ENCODE measurements around the gene RFX1.
"Not testable (repeated sequence)": the region's sequence is repeated elsewhere in the genome, so short reads cannot be mapped to it uniquely, and the experiment has no call there.

RFX1 gene

DNA sequence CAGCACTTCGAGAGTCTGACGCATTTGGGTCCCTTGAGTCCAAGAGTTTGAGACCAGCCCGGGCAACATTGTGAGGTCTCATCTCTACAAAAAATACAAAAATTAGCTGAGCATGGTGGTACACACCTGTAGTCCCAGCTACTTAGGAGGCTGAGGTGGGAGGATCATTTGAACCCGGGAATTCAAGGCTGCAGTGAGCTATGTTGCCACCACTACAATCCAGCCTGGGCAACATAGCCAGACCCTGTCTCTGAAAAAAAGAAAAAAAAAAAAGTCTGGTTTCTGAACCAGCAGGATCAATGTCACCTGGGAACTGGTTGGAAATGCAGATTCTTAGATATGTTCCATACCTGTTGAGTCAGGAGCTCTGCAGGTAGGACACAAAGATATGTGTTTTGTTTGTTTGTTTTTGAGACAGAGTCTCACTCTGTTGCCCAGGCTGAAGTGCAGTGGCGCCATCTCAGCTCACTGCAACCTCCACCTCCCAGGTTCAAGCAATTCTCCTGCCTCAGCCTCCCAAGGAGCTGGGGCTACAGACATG, 20.6 kb upstream of the RFX1 start:
- not testable (repeated sequence) for DNase-seq (ENCODE audit: low read depth)

GRCh38 chr19:14023404-14024235, 17.5 kb upstream of the RFX1 start:
- DNase-seq (ENCODE audit: low read depth) = no peak

DNA sequence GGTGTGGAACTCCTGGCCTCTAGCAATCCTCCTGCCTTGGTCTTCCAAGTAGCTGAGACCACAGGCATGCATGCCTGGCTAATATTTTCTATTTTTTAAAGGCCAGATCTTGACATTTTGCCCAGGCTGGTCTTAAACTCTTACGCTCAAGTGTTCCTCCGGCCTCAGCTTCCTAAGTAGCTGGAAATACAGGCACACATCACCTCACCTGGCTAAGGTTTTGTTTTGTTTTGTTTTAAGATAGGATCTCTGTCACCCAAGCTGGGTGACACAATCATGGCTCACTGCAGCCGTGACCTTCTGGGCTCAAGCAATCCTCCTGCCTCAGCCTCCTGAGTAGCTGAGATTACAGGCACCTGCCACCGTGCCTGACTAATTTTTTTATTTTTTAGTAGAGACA, 16.3 kb upstream of the RFX1 start:
- DNase-seq (ENCODE audit: low read depth) = no peak

DNA sequence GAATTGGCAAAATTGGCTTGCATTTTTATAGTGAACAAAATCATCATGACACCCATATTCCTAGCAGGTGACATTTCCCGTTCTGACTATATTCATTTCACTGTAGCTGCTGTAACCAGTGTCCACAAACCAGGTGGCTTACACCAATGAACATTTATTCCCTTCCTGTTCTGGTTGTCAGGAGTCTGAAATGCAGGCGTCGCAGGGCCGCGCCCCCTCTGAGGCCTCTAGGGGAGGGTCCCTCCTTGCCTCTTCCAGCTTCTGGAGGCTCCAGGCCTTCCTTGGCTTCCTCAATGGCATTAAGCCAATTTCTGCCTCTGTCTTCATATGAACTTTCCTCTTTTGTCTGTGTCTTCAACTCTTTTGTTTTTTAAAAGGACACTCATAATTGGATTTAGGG, 15.4 kb upstream of the RFX1 start:
- no peak for DNase-seq (ENCODE audit: low read depth)

GRCh38 chr19:14019739-14020138, 13.6 kb upstream of the RFX1 start:
- not testable (repeated sequence) for DNase-seq (ENCODE audit: low read depth)

DNA sequence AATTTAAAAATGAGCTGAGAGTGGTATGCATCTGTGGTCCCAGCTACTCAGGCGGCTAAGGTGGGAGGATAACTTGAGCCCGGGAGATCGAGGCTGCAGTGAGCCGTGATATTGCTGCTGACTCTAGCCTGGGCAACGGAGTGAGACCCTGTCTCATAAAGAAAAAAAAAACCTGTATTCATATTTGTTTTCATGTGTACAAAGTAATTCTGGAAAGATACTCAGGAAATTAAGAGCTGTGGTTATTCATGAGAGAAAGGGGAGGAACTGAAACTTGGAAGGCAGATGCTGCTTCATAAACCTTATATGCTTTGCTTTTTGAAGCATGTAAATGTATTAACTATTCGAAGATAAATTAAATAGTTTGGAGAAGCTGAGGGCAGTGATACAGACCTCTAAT, 13.0 kb upstream of the RFX1 start:
- DNase-seq (ENCODE audit: low read depth) = no peak

DNA sequence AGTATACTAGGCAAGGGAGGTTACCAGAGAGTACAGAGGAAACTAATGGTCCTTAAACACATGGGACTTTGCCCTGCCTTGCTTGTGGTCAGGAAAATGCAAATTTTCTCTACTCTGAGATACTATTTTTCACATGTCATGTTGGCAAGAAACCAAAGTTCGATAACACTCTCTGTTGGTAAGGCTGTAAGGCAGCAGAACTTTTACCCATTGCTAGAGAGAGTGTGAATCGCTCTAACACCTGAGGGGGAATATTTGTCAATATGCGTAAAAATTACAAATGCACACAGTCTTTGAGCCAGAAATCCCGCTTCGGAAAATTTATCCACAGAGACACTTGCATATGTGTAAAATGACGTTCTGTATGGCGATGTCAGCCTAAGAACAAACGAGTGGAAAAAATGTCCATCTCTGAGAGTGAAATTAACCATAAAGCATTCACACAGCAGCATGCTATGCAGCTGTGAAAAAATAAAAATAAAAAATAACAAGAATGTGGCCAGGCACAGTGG, 9.5 kb upstream of the RFX1 start:
- no peak for DNase-seq (ENCODE audit: low read depth)

DNA sequence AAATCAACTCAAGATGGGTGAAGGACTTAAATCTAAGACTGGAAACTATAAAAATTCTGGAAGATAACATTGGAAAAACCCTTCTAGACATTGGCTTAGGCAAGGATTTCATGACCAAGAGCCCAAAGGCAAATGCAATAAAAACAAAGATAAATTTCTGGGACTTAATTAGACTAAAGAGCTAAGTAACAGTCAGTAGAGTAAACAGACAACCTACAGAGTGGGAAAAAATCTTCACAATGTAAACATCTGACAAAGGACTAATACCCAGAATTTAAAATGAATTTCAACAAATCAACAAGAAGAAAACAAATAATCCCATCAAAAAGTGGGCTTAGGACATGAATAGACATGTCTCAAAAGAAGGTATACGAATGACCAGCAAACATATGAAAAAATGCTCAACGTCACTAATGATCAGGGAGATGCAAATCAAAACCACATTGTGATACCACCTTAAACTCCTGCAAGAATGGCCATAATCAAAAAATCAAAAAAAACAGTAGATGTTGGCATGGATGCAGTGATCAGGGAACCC, 6.3 kb upstream of the RFX1 start:
- no peak for DNase-seq (ENCODE audit: low read depth)

DNA sequence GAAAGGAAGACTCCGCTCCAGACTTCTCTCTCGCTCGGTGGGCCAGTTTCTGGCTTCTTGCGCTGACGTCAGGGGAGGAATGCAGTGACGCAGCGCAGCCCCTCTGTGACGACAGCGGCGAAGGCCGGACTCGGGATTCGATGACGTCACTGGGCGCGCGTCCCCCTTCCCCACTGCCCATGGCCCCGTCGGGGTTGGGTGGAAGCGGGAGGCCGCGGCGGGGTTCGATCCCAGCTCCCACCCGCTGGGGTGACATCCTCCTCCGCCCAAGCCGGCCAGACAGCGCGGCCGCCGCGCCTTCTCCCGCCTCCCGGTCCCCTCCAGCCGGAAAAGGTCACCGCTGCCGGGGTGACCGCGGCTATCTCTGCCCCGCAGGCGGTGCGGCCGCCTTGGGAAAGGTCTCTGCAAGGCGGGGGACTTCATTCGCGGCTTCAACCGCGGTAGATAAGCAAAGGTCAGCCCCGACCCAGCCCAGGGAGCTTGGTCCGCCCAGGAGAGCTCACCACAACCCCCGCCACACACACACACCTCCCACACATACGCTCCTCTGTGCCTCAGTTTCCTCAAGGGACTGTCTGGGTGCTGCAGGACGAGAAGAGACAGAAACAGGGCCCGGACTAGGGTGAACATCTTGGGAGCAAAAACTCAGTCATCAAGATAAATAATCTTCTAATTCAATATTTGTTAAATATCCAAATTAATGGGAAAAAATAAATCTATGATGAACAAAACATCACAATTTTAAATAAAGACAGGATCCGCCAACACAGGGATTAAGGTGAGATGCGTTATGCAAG, 844 bp upstream of the RFX1 start:
- DNase-seq (ENCODE audit: low read depth) = no peak

DNA sequence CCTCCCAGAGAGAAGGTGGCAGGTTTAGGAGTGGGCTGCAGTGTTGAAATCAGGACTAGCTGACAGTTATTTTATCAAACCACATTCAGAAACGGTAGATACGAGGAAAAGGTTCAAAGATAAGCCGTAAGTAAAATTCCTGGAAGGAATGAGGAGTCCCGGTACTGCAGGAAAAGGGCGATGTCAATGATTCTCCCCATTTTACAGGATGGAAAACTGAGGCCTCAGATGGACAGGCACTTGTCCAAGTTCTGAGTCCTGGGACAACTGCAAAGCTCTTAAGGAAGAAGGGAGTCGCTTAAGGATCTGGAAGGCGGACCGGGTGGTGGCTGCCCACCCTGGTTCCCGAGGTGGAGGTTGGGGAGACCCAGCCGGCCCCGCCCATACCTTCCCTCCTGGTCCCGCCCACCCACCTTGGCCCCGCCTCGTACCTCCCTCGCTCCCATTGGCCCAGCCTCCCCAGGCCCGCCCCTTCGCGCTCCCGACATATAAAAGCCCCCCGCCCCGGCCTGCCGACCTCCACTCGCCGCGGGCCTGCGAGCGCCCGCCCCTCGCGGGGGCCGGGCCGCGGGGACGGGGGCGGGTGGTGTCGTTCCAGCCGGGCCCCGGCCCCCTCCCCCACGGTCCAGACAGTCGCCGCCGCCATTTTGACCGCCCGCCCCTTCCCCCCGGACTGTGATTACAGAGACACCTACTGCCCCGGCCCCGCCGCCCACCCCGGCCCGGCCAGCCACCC, 603 bp downstream of the RFX1 start:
- DNase-seq (ENCODE audit: low read depth) = peak; percentile 79

DNA sequence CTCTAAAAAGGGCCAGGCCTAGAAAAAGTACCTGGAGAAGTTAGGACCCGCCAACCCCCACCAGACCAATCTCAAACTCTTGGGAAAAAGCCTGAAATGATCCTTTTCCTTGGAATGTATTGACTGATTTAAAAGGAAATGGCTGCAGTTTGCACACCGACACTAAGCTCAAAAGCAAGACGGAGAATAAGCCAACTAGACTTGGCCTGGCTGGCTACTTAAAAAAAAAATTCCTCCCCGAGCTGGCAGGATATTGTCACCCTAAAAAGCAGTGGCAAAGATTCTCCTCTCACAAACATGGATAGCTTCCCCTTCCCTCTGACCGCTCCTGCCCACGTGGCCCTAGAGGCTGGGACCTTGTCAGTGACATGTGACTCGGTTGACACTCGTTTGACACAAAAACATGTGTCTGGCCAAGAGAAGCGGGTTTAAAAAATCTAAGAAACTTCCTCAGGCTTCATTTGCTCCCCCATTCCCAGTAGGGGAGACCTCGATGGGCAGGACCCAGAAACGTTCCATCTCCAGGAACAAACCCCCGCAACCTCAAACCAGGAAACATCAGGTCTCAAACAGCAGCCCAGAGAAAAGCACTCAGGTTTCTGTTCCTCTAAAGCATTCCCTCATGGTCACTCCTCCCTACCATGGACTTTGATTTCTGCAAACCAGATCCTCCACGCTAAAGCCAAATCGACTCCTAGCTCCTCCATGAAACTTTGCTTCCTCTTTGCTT, 1.3 kb downstream of the RFX1 start:
- no peak for DNase-seq (ENCODE audit: low read depth)

- DNase-seq (ENCODE audit: low read depth) = no peak
These were observed 2.7 kb downstream of the RFX1 start for GRCh38 chr19:14003251-14004055.

- no peak for DNase-seq (ENCODE audit: low read depth)
These were observed 3.4 kb downstream of the RFX1 start for GRCh38 chr19:14002571-14003250.

GRCh38 chr19:14000691-14001375, 5.3 kb downstream of the RFX1 start:
- no peak for DNase-seq (ENCODE audit: low read depth)

DNA sequence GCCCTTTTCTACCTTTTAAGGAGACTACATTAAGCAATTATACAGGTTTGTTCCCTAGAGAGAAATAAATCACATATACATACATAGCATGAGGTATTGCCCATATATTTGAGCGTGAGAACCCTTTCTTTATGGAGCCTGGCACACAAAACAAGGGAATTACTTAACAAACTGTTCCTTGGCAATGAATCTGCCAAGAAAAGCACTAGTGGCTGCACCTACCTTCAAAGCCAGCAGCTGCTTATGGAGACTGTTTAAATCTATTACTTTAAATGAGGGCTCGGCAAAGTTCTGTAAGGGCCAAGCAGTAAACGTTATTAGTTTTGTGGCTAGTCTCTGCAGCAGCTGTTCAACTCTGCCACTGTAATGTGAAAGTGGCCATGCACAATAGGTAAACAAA, 7.0 kb downstream of the RFX1 start:
- DNase-seq (ENCODE audit: low read depth) = no peak

DNA sequence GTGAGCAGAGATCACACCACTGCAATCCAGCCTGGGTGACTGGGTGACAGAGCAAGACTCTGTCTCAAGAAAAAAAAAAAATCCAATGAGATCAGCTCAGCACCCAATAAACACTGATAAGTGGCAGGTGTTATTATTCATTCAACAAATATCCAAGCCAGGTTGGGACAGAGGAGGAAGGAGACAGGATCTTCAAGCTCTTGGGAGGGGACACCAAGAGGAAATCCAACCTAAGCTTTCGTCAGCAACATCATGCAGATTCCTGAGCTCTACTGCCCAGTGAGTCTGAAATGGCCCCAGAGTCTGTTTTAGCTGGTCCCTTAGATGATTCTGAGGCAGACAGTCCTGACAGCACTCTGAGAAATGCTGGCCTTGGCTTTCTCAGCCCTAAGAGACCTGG, 7.7 kb downstream of the RFX1 start:
- DNase-seq (ENCODE audit: low read depth) = no peak

GRCh38 chr19:13997631-13997962, 8.5 kb downstream of the RFX1 start:
- DNase-seq (ENCODE audit: low read depth) = no peak

GRCh38 chr19:13996928-13997630, 9.0 kb downstream of the RFX1 start:
- DNase-seq (ENCODE audit: low read depth) = no peak
